ENCODE results near the gene ACOXL.
A peak's percentile ranks its signal among the peaks of the same experiment; 100 is the strongest.

ACOXL gene

DNA sequence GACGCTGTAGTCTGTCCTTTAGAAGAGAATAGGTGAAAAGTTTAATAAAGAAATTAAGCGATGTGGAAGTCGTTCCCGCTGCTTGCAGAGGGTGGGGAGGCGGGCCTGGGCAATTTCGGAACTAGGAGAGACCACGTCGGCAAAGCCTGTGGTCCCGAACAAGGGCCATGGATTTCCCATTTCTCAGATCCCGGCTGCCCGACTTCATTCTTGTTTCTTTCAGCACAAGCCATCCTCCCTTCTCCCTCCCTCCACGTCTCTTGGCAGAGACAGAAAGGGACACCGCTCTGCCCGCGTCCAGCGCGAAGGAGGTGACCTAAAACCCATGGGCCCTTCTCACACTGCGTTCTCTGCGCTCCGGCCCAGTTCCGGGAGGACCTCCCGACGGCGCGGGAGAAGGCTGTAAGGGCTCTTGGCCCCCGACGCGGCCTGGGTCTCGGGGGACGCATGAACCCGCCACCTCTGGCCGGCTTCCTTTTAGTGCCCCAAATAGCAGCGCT lies 386.2 kb downstream of the ACOXL start:
- WGBS (ENCODE audit: extremely low coverage, insufficient coverage, insufficient read length): no CpG with 5 or more reads among the region's 33 CpGs
- no peak for DNase-seq
- Histone ChIP-seq H3K4me2 (ENCODE audit: low read length) (peak overlapping the region; percentile 95), H2AK5ac (ENCODE audit: low read length) (peak overlapping the region; percentile 7), H3K14ac (ENCODE audit: low read length) (peak overlapping the region; percentile 52), H3K18ac (ENCODE audit: low read length) (peak overlapping the region; percentile 53), H4K12ac (ENCODE audit: low read depth, low read length) (no peak overlapping the region), H2AFZ (ENCODE audit: insufficient read depth, low read length, poor library complexity) (peak overlapping the region; percentile 80), H3K4me3 (ENCODE audit: low read depth, low read length) (peak overlapping the region; percentile 50), H4K91ac (ENCODE audit: low read depth, low read length) (peak overlapping the region; percentile 44), H4K8ac (ENCODE audit: low read depth, low read length) (peak overlapping the region; percentile 18), H3K36me3 (ENCODE audit: control insufficient read depth in 1 of 2, insufficient read depth in 2 of 2, low read length in 2 of 2) (peaks cover 0 to 5% of the 10 kb centered on the region in 2 experiments), H2BK12ac (ENCODE audit: low read length) (peak overlapping the region; percentile 72), H3K79me2 (ENCODE audit: control insufficient read depth, insufficient read depth, low read length, poor library complexity) (peaks cover 30% of the 10 kb centered on the region), H3K27me3 (ENCODE audit: insufficient read depth, low read length) (peaks cover 13% of the 10 kb centered on the region), H3K79me1 (ENCODE audit: low read length) (peaks cover 45% of the 10 kb centered on the region), H2BK5ac (ENCODE audit: low read depth, low read length, poor library complexity) (no peak overlapping the region), H3K4me1 (ENCODE audit: control insufficient read depth in 1 of 2, insufficient read depth in 2 of 2, low read length in 2 of 2) (peaks cover 13 to 27% of the 10 kb centered on the region in 2 experiments), H2BK120ac (ENCODE audit: insufficient read depth, low read length, poor library complexity) (peak overlapping the region; percentile 57), H3K4ac (ENCODE audit: low read depth, low read length) (peak overlapping the region; percentile 57), H3K23ac (ENCODE audit: low read length) (no peak overlapping the region), H3K9me3 (ENCODE audit: insufficient read depth, low read depth, low read length) (no peaks in the 10 kb centered on the region), H3K27ac (ENCODE audit: low read depth, low read length) (no peak overlapping the region), H3K9ac (ENCODE audit: low read length) (no peak overlapping the region)

DNA sequence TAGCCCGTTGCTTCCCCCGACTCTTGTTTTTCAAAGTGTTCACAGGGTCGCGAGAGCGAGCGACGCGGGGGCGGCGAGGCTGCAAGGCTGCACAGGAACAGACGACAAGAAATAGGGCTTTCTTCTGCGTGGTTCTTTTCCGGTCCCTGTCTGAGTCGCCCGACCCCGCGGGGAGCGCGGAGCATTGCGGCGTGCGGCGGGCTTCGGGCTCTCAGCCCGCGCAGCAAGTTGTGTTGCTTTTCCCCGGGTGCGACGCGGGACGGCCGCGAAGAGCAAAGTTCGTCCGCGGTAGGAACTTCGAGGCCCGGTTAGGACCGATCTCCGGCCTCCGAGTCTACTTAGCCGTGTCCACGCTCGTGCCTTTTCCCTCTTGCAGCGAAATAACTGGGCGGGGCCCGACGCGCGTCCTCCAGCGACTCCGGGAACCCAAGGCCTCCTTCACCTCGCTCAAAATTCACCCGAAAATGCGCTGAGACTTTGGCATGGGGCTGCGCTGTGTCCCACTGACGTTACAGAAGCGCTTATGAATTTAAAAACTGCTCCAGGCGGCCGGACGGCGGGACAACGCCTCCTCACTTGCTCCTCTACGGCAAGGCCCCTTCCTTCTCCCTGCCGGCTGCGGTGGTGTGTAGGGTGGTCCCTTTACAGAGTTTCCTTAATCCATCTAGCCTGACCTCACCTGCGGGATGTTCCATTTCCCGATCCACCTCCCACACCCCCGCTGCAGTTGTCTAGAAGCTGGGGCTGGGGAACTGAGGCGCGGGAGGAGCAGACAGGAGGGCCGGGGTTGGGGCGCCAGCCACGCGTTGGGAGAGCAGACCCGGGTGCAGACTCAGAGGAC lies 386.8 kb downstream of the ACOXL start:
- Histone ChIP-seq H3K9ac (ENCODE audit: low read length) (peak overlapping the region; percentile 13), H2AK5ac (ENCODE audit: low read length) (no peak overlapping the region), H3K36me3 (ENCODE audit: control insufficient read depth in 1 of 2, insufficient read depth in 2 of 2, low read length in 2 of 2) (peaks cover 6 to 11% of the 10 kb centered on the region in 2 experiments), H3K27me3 (ENCODE audit: insufficient read depth, low read length) (peaks cover 13% of the 10 kb centered on the region), H4K91ac (ENCODE audit: low read depth, low read length) (peak overlapping the region; percentile 44), H2AFZ (ENCODE audit: insufficient read depth, low read length, poor library complexity) (peak overlapping the region; percentile 80), H3K4me1 (ENCODE audit: control insufficient read depth in 1 of 2, insufficient read depth in 2 of 2, low read length in 2 of 2) (peaks cover 17 to 32% of the 10 kb centered on the region in 2 experiments), H3K79me2 (ENCODE audit: control insufficient read depth, insufficient read depth, low read length, poor library complexity) (peaks cover 34% of the 10 kb centered on the region), H3K4me2 (ENCODE audit: low read length) (peak overlapping the region; percentile 95), H3K23ac (ENCODE audit: low read length) (no peak overlapping the region), H4K12ac (ENCODE audit: low read depth, low read length) (peak overlapping the region; percentile 4), H2BK120ac (ENCODE audit: insufficient read depth, low read length, poor library complexity) (peak overlapping the region; percentile 57), H3K4ac (ENCODE audit: low read depth, low read length) (peak overlapping the region; percentile 57), H3K9me3 (ENCODE audit: insufficient read depth, low read depth, low read length) (no peaks in the 10 kb centered on the region), H2BK12ac (ENCODE audit: low read length) (peak overlapping the region; percentile 72), H3K27ac (ENCODE audit: low read depth, low read length) (no peak overlapping the region), H3K79me1 (ENCODE audit: low read length) (peaks cover 45% of the 10 kb centered on the region), H4K8ac (ENCODE audit: low read depth, low read length) (peak overlapping the region; percentile 18), H3K18ac (ENCODE audit: low read length) (peak overlapping the region; percentile 53), H2BK5ac (ENCODE audit: low read depth, low read length, poor library complexity) (peak overlapping the region; percentile 18), H3K4me3 (ENCODE audit: low read depth, low read length) (peak overlapping the region; percentile 50), H3K14ac (ENCODE audit: low read length) (peak overlapping the region; percentile 52)
- no CpG with 5 or more reads among the region's 76 CpGs for WGBS (ENCODE audit: extremely low coverage, insufficient coverage, insufficient read length)
- no peak for DNase-seq

DNA sequence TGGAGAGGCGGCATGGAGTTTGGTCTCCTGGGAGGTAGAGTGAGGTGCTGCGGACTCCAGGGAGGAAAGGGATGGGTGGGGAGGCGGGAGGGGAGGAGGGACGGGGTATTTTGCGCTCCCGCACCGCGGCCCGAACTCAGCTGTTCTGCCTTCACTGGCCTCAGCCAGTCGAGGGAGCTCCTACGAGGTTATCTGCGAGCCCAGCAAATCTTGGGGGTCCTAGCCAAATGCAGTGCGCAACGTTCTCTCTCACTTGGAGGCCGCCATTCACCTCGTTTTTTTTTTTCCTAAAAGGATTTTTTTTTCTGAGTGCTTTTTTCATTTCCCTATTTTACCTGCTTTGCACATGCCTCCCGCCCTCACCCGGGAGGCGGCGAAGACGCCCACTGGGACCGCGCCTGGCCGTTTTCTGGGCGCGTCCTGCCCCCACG lies 387.5 kb downstream of the ACOXL start:
- H2AFZ ChIP-seq (ENCODE audit: insufficient read depth, low read length, poor library complexity): peak overlapping the region; percentile 93
- peak overlapping the region; percentile 58 for H3K18ac ChIP-seq (ENCODE audit: low read length)
- peak overlapping the region; percentile 80 for H4K8ac ChIP-seq (ENCODE audit: low read depth, low read length)
- H3K27me3 ChIP-seq (ENCODE audit: insufficient read depth, low read length): peaks cover 13% of the 10 kb centered on the region
- H3K23ac ChIP-seq (ENCODE audit: low read length): no peak overlapping the region
- peak overlapping the region; percentile 34 for H2BK5ac ChIP-seq (ENCODE audit: low read depth, low read length, poor library complexity)
- no peak overlapping the region for H2AK5ac ChIP-seq (ENCODE audit: low read length)
- H3K4me1 ChIP-seq (ENCODE audit: control insufficient read depth in 1 of 2, insufficient read depth in 2 of 2, low read length in 2 of 2): peaks cover 17 to 32% of the 10 kb centered on the region in 2 experiments
- WGBS (ENCODE audit: extremely low coverage, insufficient coverage, insufficient read length): no CpG with 5 or more reads among the region's 27 CpGs
- H3K14ac ChIP-seq (ENCODE audit: low read length): peak overlapping the region; percentile 52
- H3K9me3 ChIP-seq (ENCODE audit: insufficient read depth, low read depth, low read length): no peaks in the 10 kb centered on the region
- DNase-seq: no peak
- H2BK120ac ChIP-seq (ENCODE audit: insufficient read depth, low read length, poor library complexity): peak overlapping the region; percentile 90
- H4K12ac ChIP-seq (ENCODE audit: low read depth, low read length): peak overlapping the region; percentile 49
- peaks cover 34% of the 10 kb centered on the region for H3K79me2 ChIP-seq (ENCODE audit: control insufficient read depth, insufficient read depth, low read length, poor library complexity)
- peak overlapping the region; percentile 95 for H3K4me2 ChIP-seq (ENCODE audit: low read length)
- H3K36me3 ChIP-seq (ENCODE audit: control insufficient read depth in 1 of 2, insufficient read depth in 2 of 2, low read length in 2 of 2): peaks cover 8 to 14% of the 10 kb centered on the region in 2 experiments
- H3K4me3 ChIP-seq (ENCODE audit: low read depth, low read length): peak overlapping the region; percentile 75
- peak overlapping the region; percentile 78 for H3K4ac ChIP-seq (ENCODE audit: low read depth, low read length)
- H4K91ac ChIP-seq (ENCODE audit: low read depth, low read length): peak overlapping the region; percentile 44
- peak overlapping the region; percentile 52 for H3K27ac ChIP-seq (ENCODE audit: low read depth, low read length)
- H3K79me1 ChIP-seq (ENCODE audit: low read length): peaks cover 45% of the 10 kb centered on the region
- no peak overlapping the region for H3K9ac ChIP-seq (ENCODE audit: low read length)
- H2BK12ac ChIP-seq (ENCODE audit: low read length): peak overlapping the region; percentile 69

DNA sequence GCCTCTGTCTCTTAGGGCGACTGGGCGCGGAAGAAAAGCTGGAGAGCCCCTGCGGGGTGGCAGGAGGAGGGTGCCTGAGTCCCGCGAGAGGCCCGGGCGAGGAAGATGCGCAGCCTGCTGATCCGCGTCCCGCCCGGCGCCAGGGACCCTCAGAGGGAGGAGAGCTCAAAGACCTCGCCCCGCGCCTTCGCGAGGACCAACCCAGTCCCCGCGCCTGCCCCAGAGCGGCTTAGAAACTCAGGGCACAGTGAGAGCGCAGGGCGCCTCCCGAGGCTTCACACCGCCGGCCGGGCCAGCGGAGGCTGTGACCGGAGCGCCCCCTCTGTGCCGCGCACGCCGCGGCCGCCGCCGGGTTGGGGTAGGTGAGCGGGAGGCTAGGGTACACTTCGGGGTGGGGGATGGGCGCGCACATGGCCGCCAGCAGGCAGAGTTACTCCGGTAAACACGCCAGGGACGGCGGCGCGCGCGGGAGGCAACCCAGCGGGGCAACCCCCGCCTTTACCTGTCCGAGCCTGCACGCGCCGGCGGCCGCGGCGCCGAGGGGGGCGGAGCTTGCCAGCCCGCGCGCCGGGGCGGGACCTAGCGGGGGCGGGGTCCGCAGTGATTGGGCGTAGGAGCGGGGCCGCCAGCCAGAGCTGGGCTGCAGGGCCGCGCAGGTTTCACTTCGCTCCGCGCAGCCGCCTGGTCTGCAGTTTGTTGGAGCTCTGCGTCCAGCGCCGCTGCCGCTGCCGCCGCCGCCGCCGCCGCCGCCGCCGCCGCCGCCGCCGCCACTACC lies 388.1 kb downstream of the ACOXL start, which contains the start of gene BCL2L11:
Gene BCL2L11 (plus strand): TSS at position 662 of the 775 bp plus-strand sequence. CDS start 2,832 bp downstream, outside the sequence.
- peak within 1 kb of the TSS; percentile 24 for H2BK12ac ChIP-seq (ENCODE audit: low read length)
- peak within 1 kb of the TSS; percentile 90 for H2BK120ac ChIP-seq (ENCODE audit: insufficient read depth, low read length, poor library complexity)
- H3K27ac ChIP-seq (ENCODE audit: low read depth, low read length): peak within 1 kb of the TSS; percentile 65
- H4K91ac ChIP-seq (ENCODE audit: low read depth, low read length): peak within 1 kb of the TSS; percentile 44
- peaks cover 45% of the 10 kb centered on the region for H3K79me1 ChIP-seq (ENCODE audit: low read length)
- H3K9ac ChIP-seq (ENCODE audit: low read length): peak within 1 kb of the TSS; percentile 98
- H3K4me3 ChIP-seq (ENCODE audit: low read depth, low read length): peak within 1 kb of the TSS; percentile 99
- peaks cover 13 to 14% of the 10 kb centered on the region in 2 experiments for H3K36me3 ChIP-seq (ENCODE audit: control insufficient read depth in 1 of 2, insufficient read depth in 2 of 2, low read length in 2 of 2)
- H3K14ac ChIP-seq (ENCODE audit: low read length): peak within 1 kb of the TSS; percentile 43
- peak within 1 kb of the TSS; percentile 82 for H3K23ac ChIP-seq (ENCODE audit: low read length)
- H3K9me3 ChIP-seq (ENCODE audit: insufficient read depth, low read depth, low read length): no peaks in the 10 kb centered on the region
- DNase-seq: peak; percentile 91 to 95
- H2BK5ac ChIP-seq (ENCODE audit: low read depth, low read length, poor library complexity): peak within 1 kb of the TSS; percentile 34
- WGBS (ENCODE audit: extremely low coverage, insufficient coverage, insufficient read length): no CpG with 5 or more reads among the region's 98 CpGs
- H3K4ac ChIP-seq (ENCODE audit: low read depth, low read length): peak within 1 kb of the TSS; percentile 92
- H3K4me1 ChIP-seq (ENCODE audit: control insufficient read depth in 1 of 2, insufficient read depth in 2 of 2, low read length in 2 of 2): peaks cover 20 to 32% of the 10 kb centered on the region in 2 experiments
- H3K79me2 ChIP-seq (ENCODE audit: control insufficient read depth, insufficient read depth, low read length, poor library complexity): peaks cover 36% of the 10 kb centered on the region
- H3K18ac ChIP-seq (ENCODE audit: low read length): peak within 1 kb of the TSS; percentile 58
- H4K8ac ChIP-seq (ENCODE audit: low read depth, low read length): peak within 1 kb of the TSS; percentile 80
- H3K4me2 ChIP-seq (ENCODE audit: low read length): peak within 1 kb of the TSS; percentile 95
- H2AFZ ChIP-seq (ENCODE audit: insufficient read depth, low read length, poor library complexity): peak within 1 kb of the TSS; percentile 93
- H3K27me3 ChIP-seq (ENCODE audit: insufficient read depth, low read length): peaks cover 13% of the 10 kb centered on the region
- no peak within 1 kb of the TSS for H2AK5ac ChIP-seq (ENCODE audit: low read length)
- H4K12ac ChIP-seq (ENCODE audit: low read depth, low read length): peak within 1 kb of the TSS; percentile 49
